ENCODE results near the gene MRPS6.

The MRPS6 gene

GRCh38 chr21:34180826-34181359 is 107.5 kb downstream of the MRPS6 start:
- no peak for DNase-seq (ENCODE audit: low read depth in 2 of 2)

GRCh38 chr21:34181431-34182039 is 108.2 kb downstream of the MRPS6 start:
- DNase-seq (ENCODE audit: low read depth in 2 of 2): no peak

- no peak for DNase-seq (ENCODE audit: low read depth in 2 of 2)
These were observed 109.1 kb downstream of the MRPS6 start for GRCh38 chr21:34182436-34182835.

GRCh38 chr21:34183331-34183928 is 110.1 kb downstream of the MRPS6 start:
- no peak for DNase-seq (ENCODE audit: low read depth in 2 of 2)

- no peak for DNase-seq (ENCODE audit: low read depth in 2 of 2)
These were observed 110.9 kb downstream of the MRPS6 start for GRCh38 chr21:34184232-34184631.

- DNase-seq (ENCODE audit: low read depth in 2 of 2): no peak
These were observed 111.8 kb downstream of the MRPS6 start for GRCh38 chr21:34185026-34185750.

GRCh38 chr21:34186109-34186719 is 112.8 kb downstream of the MRPS6 start:
- no peak for DNase-seq (ENCODE audit: low read depth in 2 of 2)

GRCh38 chr21:34187935-34188334 is 114.6 kb downstream of the MRPS6 start:
- peak; percentile 90 for DNase-seq (ENCODE audit: low read depth in 2 of 2)

- no peak for DNase-seq (ENCODE audit: low read depth in 2 of 2)
These were observed 116.1 kb downstream of the MRPS6 start for GRCh38 chr21:34189506-34189905.

- no peak for DNase-seq (ENCODE audit: low read depth in 2 of 2)
These were observed 117.4 kb downstream of the MRPS6 start for GRCh38 chr21:34190576-34191321.

GRCh38 chr21:34191876-34192275 is 118.5 kb downstream of the MRPS6 start:
- DNase-seq (ENCODE audit: low read depth in 2 of 2): no peak
